NCI-H510A (cell line): ENCODE measurements around the gene FGFBP1.
A peak's percentile ranks its signal among the peaks of the same experiment; 100 is the strongest.

Experiments
- DNase-seq: peaks from one replicate; lab custom pipeline; 2025; lab: John Stamatoyannopoulos, UW

The FGFBP1 gene

DNA sequence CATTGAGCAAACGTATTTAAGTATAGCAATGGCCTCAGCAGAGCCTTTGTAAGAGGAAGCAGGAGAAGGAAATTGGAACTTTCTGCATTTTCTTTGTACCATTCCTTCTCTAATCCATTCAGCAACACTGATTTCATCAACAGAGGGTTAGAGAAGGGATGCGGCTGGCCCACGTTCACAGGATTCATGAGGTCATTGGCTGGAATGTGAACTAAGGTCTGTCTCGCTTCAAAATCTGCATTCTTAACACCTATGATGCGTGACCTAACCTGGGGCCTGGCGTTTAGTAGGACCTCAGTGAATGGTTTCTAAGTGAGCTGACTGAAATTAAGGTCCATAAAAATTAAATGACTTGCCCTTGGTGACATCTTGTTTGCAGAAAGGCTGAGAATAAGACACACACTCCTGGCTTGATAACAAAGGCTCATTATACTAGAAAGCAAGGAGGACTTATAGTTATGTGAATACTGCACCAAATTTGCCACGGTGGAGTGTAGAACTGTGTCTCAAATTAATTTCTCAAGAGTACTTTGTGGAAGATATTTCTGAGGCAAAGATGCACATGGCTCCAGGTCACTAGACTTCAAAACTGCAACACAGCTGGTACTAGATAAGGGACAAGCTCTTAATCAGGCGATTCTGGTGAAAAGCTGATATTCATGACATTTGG is 25.4 kb downstream of the FGFBP1 start:
- DNase-seq, result no peak

DNA sequence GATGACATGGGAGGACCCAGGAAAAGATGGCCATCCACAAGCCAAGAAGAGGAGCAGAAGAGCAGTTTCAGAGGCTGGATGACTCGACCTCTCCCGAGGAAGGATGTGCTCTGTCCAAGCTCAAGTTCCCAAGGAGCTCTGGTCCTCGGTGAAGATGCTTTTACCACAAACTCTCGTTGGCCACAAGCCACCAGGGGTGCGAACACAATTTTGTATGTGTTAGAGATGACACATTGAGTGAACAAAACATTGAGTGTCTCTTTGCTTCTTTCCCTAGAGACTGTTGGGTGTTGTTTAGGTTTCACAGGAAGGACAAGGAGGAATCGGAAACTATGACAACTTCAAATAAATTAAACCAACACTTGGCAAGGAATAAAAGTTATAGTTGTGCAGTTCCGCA is 26.3 kb downstream of the FGFBP1 start:
- DNase-seq, result no peak

DNA sequence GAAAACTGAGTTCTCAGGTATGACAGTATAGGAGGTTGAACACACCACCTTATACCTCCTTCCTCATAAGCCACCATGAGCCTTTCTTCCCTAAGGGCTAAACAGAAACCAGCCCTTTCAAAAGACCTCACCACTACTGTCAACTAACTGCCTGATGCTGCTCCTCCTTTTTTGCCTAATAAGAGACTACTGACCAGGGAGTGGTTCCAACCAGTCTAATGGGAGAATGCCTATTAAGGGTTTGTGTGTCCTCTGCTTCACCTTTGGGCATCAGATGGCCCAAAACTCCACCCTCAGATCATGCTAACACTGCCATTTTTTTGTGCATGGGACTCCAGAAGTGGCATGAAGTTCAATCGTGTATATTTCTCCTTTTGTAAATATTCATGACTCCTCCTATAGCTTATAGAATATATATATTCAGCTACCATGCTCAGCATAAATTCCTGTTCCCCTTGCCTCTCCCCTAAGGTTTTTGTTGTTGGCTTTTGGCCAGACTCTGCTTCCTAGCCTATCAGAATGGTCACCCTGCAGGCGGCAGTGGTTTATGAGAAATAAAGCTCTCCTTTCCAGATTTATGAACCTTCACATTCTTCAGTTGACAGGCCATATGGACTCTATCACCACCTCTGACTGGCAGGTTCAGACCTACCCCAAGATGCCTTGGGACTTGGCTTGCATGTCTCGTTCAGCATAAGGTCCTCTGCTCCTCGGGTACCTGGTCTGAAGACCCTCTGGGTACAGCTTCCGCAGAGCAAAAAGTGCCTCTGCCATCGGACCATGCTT is 28.2 kb downstream of the FGFBP1 start:
- no peak for DNase-seq

DNA sequence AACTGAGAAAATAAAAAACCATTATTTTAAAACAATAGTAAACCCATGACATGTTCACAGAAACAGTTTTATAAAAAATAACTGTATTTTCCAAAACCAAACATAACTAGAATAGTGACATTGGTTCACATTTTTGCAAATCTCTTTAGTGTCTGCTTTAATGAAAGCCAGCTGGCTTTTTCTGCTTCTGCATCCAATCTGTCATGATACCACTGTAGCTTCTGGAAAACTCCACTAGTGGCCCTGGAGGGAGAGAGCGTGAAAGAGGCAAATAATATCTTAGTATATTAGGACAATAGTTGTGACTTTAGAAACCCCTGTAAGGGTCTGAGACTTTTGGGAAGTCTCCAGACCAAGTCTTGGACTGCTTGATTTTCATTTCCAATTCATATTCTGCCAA is 31.1 kb downstream of the FGFBP1 start:
- DNase-seq, result no peak

DNA sequence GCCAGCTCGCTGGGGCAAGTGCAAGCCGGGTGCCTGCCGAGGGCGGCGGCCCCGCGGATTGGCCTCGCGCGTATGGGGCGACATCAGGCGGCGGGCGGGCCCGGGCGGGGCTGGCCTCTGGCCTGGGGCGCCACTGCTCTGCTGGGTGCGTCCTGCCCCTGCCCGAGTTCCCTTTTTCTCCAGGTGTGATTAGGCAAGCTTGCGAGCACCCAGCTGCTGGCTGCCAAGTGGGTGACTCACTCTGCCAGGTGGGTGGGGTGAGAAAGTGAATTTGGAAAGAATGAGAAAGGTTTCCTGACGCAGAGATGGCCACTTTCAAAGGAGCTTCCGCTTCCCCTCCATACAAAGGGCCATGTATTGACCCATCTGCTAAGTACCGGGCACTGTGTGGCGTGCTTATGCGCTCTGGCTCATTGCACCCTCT is 32.5 kb downstream of the FGFBP1 start:
- peak; percentile 22 for DNase-seq

DNA sequence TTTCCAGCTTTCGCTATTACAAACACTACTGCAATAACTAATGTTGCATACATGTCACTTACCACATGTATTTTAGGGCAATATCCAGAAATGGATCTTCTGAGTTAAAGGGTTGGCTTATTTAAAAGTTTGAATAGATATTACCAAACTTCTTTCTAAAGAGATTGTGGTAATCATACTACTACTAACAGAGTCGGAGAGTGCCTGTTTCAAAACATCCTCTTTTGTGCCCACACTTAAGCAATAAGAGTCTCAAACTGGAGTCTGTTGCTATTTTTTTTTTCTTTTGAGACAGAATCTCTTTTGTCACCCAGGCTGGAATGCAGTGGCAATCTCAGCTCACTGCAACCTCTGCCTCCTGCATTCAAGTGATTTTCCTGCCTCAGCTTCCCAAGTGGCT is 35.8 kb downstream of the FGFBP1 start:
- no peak for DNase-seq

DNA sequence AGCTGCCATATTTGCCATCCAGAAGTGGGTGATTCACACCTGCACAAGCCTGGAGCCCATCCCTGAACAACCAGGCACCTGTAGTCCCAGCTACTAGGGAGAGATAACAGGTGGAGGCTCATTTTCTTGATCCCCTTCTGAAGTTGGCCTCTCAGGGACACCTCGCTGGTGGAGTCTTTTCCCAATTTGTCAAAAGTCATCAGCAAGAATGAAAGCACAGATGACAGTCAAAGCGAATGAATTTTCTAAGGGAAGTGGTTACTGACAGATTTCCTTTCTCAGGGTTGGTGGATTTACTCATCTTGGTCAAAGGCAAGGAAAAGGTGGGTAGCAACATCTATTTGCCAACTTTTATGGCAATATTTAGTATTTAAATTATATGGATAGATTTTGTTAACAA is 36.5 kb downstream of the FGFBP1 start:
- no peak for DNase-seq

DNA sequence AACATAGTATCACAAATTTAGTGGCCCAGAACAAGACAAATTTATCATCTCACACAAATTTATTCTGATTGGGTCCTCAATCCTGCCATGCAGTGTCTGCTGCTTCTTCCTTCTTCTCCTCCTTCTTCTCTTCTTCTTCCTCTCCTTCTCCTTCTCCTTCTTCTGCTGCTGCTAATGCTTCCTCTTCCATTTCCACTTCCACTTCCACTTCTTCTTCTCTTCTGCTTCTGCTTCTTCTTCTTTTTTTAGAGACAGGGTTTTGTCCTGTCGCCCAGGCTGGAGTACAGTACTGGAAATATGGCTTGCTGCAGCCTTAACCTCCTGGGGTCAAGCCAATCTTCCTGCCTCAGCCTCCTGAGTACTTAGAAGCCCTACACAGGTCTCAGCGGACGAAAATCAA is 37.5 kb downstream of the FGFBP1 start:
- no peak for DNase-seq

DNA sequence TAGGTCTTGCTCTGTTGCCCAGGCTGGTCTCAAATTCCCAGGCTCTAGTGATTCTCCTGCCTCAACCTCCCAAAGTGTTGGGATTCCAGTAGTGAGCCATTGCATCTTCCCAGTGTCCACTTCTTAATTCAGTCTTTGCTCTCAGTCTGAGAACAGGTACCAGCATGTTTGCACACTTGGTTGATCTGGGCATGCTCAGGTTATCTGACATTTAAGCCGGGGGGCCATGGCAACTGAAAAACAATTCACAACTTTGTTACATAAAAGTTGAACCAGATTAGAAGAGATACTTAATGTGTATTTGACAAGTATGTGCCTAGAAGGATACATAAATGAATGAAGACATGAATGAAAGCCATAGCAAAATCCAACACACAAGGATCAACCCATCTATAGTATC is 39.0 kb downstream of the FGFBP1 start:
- DNase-seq, result no peak

DNA sequence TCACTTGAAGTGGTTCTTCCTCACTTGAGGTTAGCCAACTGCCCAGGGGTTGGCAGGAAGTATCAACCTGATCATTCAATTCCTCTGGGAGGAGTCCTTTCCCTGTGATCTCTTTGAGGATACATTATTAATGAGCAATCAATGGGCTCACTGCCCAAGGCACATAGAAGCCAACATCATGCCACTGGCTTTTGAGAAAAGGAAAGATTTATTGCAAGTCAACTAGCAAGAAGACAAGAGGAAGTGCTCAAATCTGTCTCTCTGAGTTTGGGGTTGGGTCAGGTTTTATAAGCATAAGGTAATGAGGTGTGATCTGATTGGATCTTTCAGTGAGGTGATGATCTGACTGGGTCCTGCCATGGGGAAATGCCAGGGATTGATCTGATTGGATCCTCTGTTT is 39.6 kb downstream of the FGFBP1 start:
- DNase-seq, result no peak

DNA sequence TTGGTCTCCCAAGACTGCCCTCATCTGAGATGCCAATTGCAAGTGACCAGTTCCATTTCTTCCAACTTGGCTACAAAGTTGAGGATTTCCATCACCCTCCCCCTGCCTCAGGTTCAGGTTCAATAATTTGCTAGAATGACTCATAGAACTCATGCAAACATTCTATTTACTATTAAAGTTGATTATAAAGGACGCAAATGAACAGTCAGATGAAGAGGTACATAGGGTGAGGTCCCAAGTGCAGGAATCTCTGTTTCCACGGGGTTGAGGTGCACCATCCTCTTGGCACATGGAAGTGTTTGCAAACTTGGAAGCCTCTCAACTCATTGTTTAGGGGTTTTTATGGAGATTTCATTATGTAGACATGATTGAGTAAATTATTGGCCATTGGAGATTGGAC is 41.0 kb downstream of the FGFBP1 start:
- DNase-seq, result no peak

DNA sequence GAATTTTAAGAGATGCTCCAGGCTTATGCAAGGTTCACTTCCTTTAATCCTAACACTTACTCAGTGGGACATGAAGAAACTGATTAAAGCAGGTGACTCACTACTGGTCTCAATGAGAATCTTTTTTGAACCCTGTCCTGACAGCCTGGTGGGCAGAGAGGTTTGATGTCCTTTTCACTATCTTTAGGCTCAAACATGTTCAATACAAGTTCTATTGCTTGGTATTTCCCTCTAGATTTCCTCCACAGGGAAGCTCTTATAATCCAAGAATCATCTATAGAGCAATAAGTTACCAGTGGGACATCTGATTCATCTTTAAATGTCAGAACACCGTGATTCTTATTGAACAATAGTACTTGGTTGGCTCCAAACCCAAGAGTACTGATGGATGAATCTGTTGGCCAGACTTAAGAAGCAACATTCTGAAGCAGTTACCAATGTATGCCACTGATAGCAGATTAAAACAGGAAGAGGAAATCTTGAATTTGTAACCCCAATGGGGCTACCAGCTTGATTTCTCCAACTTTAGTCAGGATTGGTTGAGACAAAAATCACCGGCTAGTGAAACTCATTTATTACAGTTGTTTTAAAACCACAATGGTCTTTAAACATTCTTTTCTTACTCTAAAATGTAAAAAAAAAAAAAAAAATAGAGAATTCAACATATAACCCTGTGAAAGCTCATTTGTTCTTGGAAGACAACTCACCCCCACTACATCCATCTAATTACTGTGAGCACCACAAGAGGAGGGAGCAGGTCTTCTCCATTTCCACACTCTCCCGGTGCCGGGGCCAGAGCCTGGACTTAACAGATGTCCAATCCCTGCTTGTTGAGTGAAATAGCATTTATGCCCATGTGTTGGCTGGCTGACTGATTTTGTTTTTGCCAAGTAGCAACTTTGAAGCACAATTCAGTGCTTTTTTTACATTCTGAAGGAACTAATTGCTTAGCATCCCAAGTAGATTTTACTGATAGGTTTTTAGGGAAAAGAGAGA is 43.3 kb downstream of the FGFBP1 start:
- no peak for DNase-seq

DNA sequence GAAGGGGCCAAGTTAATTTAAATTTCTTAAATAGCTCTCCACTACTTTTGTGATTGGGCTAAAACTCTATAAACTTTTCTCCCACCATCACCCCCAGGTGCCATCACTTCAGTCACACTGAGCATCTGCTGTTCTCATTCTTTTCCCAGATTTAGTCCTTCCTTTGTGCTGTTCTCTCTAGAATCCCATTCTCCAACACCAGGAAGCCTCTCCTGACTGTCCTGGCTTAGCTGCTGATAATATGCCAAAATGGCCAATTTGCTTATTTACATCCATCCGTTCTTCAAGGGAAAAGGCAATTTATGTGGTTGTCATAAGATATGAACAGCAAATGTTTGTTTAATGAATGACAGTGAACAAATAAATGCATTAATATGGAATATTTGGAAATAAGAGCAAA is 44.1 kb downstream of the FGFBP1 start:
- DNase-seq, result no peak

DNA sequence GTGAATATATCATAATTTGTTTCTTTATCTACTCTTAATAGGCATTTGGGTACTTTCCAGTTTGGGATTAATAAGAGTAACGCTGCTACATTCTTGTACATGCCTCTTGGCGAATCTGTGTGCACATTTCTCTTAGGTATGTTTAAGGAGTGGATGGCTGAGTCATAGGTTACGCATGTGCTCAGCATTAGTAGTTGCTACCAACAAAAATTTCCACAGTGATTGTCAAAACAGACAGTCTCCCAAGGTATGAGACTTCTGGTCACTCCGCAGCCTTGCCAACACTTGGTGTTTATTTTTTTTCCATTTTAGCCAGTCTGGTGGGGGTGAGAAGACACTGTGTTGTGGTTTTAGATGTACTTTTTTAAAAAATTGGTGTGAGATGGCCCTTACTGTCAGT is 44.6 kb downstream of the FGFBP1 start:
- no peak for DNase-seq

DNA sequence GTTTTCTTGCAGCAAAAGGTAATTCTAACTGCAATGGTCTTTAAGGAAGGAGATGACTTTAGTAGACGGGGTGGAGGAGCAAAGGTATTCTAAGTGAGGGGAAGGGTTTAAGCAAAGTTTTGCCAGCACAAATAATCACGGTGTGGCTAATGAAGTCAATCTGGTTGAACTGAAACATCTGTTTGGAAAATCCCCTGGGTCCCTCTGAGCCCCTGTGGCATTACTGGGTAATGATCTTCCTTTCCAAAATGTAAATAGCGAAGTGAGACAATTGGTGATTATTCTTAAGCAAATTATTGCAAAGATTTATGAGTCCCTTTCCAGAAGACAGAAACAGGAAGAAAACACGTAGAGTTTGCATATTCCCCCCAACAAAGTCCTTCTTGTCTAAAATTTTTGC is 47.2 kb downstream of the FGFBP1 start:
- DNase-seq, result no peak

DNA sequence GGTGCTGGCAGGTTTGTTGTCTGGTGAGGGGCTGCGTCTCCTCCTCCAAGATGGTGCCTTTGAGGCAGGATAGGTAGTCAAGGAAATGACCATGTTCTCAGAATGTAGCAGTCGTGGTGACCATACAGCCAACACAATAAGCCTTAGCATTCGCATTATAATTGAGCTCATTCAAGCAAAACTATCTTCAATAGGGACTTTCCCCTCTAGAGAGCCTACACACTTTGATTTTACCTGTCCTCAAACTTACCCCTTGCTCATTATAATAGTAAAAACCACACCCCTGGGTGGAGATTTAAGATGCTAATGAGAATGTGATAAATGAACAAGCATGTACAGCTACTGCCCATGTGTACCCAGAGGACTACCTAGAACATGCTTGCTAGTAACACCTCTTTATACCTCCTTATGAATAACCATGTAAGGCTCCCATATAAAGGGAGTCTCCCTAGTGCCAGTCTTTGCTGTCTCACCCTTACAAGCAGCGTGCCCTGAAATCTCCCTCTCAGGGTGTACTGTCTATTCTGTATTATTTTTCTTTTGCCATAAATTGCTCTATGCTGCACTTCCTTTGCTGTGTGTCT is 48.2 kb downstream of the FGFBP1 start:
- no peak for DNase-seq

DNA sequence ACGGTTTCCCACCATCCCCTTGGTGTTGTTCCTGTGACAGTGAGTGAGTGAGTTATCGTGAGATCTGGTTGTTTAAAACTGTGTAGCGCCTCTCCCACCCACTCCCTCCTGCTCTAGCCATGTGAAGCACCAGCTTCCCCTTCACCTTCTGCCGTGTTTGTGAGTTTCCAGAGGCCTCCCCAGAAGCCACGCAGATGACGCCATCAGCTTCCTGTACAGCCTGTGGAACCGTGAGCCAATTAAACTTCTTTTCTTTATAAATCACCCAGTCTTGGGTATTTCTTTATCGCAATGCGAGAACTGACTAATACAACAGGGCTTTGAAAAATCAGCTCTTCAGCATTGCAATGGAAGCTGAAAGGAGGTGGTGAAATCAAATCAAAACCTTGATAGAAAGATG is 50.0 kb downstream of the FGFBP1 start:
- DNase-seq, result no peak
